Suprapubic skin (tissue), 3 donors: ENCODE measurements around the gene EXT2.

Experiments
- CTCF ChIP-seq, 2 donors: fragments of 200-600 bp in 1 of 2; fragments of 450-650 bp in 1 of 2; sonication (generic) in 1 of 2; IDR thresholded peaks; one replicate each; pipeline ENCODE4 v1.5.1; 2016 to 2019; ENCODE audit warnings: antibody characterized with exemption in 2 of 2, mild to moderate bottlenecking in 1 of 2, moderate library complexity in 1 of 2
- EP300 ChIP-seq: sonication (generic); formaldehyde crosslinking; IDR thresholded peaks from one replicate; pipeline ENCODE4 v1.6.1; 2017; ENCODE audit warnings: antibody characterized with exemption

GRCh38 chr11:44223238-44223637 is 127.8 kb downstream of the EXT2 start:
- TF ChIP-seq EP300 (no peak), CTCF (IDR thresholded peaks at IDR 0.05) (no peak)
